Upper lobe of left lung (tissue), 6 donors: ENCODE data around the gene PCSK9. TPM values are rescaled to one million over a fixed set of nuclear protein-coding genes. Genes with fewer than 3 reads are reported as not detected.

Experiments
- ATAC-seq, 2 donors: fragments of 200-7000 bp; cut with Tn5 transposase; one replicate each; pipeline ENCODE4 v1.9.1; 2022; ENCODE audit warnings: mild to moderate bottlenecking in 2 of 2, moderate library complexity in 2 of 2; ENCODE audit not compliant: low FRiP score in 2 of 2
- DNase-seq, 2 donors: peaks; one replicate each; pipeline ENCODE4 v3.0.0-alpha.2; 2019 to 2020
- H3K27ac ChIP-seq, 4 donors: fragments of 200-600 bp; sonication (generic); one replicate each; pipeline ENCODE4 v1.5.1; 2016 to 2019
- H3K27me3 ChIP-seq, 4 donors: fragments of 200-600 bp; sonication (generic); one replicate each; pipeline ENCODE4 v1.5.1; 2017 to 2019
- H3K36me3 ChIP-seq, 4 donors: fragments of 200-600 bp; sonication (generic); one replicate each; pipeline ENCODE4 v1.5.1; 2016 to 2019
- H3K4me1 ChIP-seq, 4 donors: fragments of 200-600 bp; sonication (generic); one replicate each; pipeline ENCODE4 v1.5.1; 2018 to 2019
- H3K4me3 ChIP-seq, 4 donors: fragments of 200-600 bp; sonication (generic); one replicate each; pipeline ENCODE4 v1.5.1; 2017 to 2019; ENCODE audit warnings: mild to moderate bottlenecking in 2 of 4, moderate library complexity in 1 of 4
- H3K9me3 ChIP-seq, 4 donors: fragments of 200-600 bp; sonication (generic); one replicate each; pipeline ENCODE4 v1.5.1; 2018 to 2019
- CTCF ChIP-seq, 6 experiments: fragments of 450-650 bp in 4 of 6; fragments of 200-600 bp in 2 of 6; sonication (generic) in 2 of 6; IDR thresholded peaks; one replicate each; pipeline ENCODE4 v1.5.1; 2016 to 2019; ENCODE audit warnings: antibody characterized with exemption in 6 of 6
- EP300 ChIP-seq, 4 donors: sonication (generic); formaldehyde crosslinking; IDR thresholded peaks; one replicate each; pipeline ENCODE4 v1.5.1; 2017; ENCODE audit warnings: antibody characterized with exemption in 4 of 4, control low read depth in 2 of 4
- POLR2A ChIP-seq, 4 donors: fragments of 450-650 bp; IDR thresholded peaks; one replicate each; pipeline ENCODE4 v1.5.1; 2016 to 2017; ENCODE audit warnings: antibody characterized with exemption in 4 of 4, mild to moderate bottlenecking in 2 of 4
- POLR2AphosphoS5 ChIP-seq, 2 donors: sonication (generic); formaldehyde crosslinking; IDR thresholded peaks; one replicate each; pipeline ENCODE4 v1.5.1; 2017; ENCODE audit warnings: antibody characterized with exemption in 2 of 2
- WGBS, 2 donors: methylation state at CpG; one replicate each; pipeline ENCODE4 v1.1.5; 2017 to 2018; 5-methylcytosine and 5-hydroxymethylcytosine counted together
- total RNA-seq, 6 donors: library from RNA; depleted of rRNA in 4 of 6; stranded (reverse); fragments of >200 nt in 4 of 6; gene quantifications; one replicate each; pipeline versions ENCODE4 v1.1.0 to v1.2.1, GENCODE V29; 2016 to 2021
- donor health status: DM: no; HTN: no; CAD: no; lungs with moderate emphysema.
- donor health status: DM: no; HTN: yes; CAD: no; lungs with severe emphysema.

The PCSK9 gene
- total RNA-seq, 6 donors from 2014 or later = 9.4 to 63.9 (median 31.5) TPM

GRCh38 chr1:55084257-55084656 is 44.9 kb downstream of the PCSK9 start:
- no peak for TF ChIP-seq EP300 (IDR thresholded peaks at IDR 0.05)
- no peak for TF ChIP-seq POLR2A (IDR thresholded peaks at IDR 0.05)
- no peak for TF ChIP-seq CTCF (IDR thresholded peaks at IDR 0.05)
- TF ChIP-seq POLR2AphosphoS5 (IDR thresholded peaks at IDR 0.05) = no peak
- no peak overlapping the region for H3K27ac ChIP-seq
- peaks cover 56 to 99% (median 78%) of the 10 kb centered on the region in 4 donors for H3K36me3 ChIP-seq
- DNase-seq (no peak), ATAC-seq (no peak)
- H3K27me3 ChIP-seq = no peaks in the 10 kb centered on the region
- no peaks in the 10 kb centered on the region for H3K4me1 ChIP-seq
- no peaks in the 10 kb centered on the region for H3K9me3 ChIP-seq
- 82 to 87% methylated on average over 7 of the region's 7 CpGs for WGBS, 2 donors
- H3K4me3 ChIP-seq = no peak overlapping the region

GRCh38 chr1:55087439-55087838 is 48.1 kb downstream of the PCSK9 start:
- 83 to 87% methylated on average over 3 of the region's 3 CpGs for WGBS, 2 donors
- peaks cover 37 to 99% (median 73%) of the 10 kb centered on the region in 4 donors for H3K36me3 ChIP-seq
- ATAC-seq (no peak), DNase-seq (no peak)
- no peak for TF ChIP-seq POLR2AphosphoS5 (IDR thresholded peaks at IDR 0.05)
- TF ChIP-seq POLR2A (IDR thresholded peaks at IDR 0.05) = no peak
- no peak for TF ChIP-seq CTCF (IDR thresholded peaks at IDR 0.05)
- TF ChIP-seq EP300 (IDR thresholded peaks at IDR 0.05) = no peak
- H3K27me3 ChIP-seq = no peaks in the 10 kb centered on the region
- H3K4me3 ChIP-seq = no peak overlapping the region
- H3K27ac ChIP-seq = no peak overlapping the region
- no peaks in the 10 kb centered on the region for H3K9me3 ChIP-seq
- H3K4me1 ChIP-seq = no peaks in the 10 kb centered on the region

DNA sequence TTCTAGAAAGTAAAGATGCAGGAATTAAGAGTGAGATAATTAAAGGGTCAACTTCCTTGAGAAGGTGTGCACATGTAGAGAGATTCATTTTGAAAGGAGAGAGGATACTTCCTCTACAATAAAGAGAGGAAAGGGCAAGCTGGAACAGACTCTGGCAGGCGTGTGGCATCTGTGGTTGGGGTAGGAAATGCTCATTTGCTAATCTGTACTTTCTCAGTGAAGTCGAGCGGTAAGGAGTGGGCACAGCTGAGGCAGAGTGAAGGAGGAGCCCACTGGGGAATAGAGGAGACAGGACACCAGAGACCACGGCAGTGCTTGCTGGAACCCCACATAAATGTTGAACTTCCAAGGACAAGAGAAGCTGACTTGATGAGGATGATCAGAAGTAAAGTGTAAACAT is 49.1 kb downstream of the PCSK9 start:
- TF ChIP-seq POLR2AphosphoS5 (IDR thresholded peaks at IDR 0.05) = no peak
- 56 to 68% methylated on average over 4 of the region's 4 CpGs for WGBS, 2 donors
- peak in 1 of 2 donors; percentile 10 for ATAC-seq

GRCh38 chr1:55089683-55090082 is 50.3 kb downstream of the PCSK9 start:
- no peak for TF ChIP-seq CTCF (IDR thresholded peaks at IDR 0.05)
- no peak for TF ChIP-seq POLR2A (IDR thresholded peaks at IDR 0.05)
- no peak for TF ChIP-seq POLR2AphosphoS5 (IDR thresholded peaks at IDR 0.05)
- TF ChIP-seq EP300 (IDR thresholded peaks at IDR 0.05) = no peak
- H3K4me3 ChIP-seq = no peak overlapping the region
- 89 to 94% methylated on average over 2 of the region's 2 CpGs for WGBS, 2 donors
- no peak overlapping the region for H3K27ac ChIP-seq
- DNase-seq = no peak
- H3K36me3 ChIP-seq = peaks cover 29 to 99% (median 78%) of the 10 kb centered on the region in 4 donors
- no peaks in the 10 kb centered on the region for H3K27me3 ChIP-seq
- no peaks in the 10 kb centered on the region for H3K9me3 ChIP-seq
- H3K4me1 ChIP-seq = no peaks in the 10 kb centered on the region
- ATAC-seq = no peak

More for the DNA sequence above, 49.1 kb downstream of the PCSK9 start:
- Histone ChIP-seq H3K27ac (no peak overlapping the region), H3K27me3 (no peaks in the 10 kb centered on the region), H3K36me3 (peaks cover 34 to 99% (median 75%) of the 10 kb centered on the region in 4 donors), H3K4me1 (no peaks in the 10 kb centered on the region), H3K4me3 (no peak overlapping the region), H3K9me3 (no peaks in the 10 kb centered on the region)
- DNase-seq = no peak

DNA sequence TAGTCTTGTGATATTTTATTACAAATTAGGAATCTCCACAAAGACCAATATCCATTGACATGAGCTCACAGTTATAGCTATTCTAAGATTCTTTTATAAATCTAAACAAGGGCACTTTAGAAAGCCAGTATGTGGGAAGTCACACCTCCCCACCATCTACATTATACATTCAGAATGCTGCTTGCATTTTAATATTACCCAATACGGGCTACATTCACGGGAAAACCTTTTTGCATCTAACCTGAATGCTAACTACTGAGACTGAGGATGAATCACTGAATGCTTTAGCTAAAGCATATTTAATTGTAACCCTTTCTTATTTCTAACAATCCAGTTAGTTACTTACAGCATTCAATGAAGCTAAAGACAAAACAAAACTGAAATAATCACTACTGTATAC is 53.1 kb downstream of the PCSK9 start:
- WGBS, 2 donors = 85 to 94% methylated on average over 2 of the region's 2 CpGs

DNA sequence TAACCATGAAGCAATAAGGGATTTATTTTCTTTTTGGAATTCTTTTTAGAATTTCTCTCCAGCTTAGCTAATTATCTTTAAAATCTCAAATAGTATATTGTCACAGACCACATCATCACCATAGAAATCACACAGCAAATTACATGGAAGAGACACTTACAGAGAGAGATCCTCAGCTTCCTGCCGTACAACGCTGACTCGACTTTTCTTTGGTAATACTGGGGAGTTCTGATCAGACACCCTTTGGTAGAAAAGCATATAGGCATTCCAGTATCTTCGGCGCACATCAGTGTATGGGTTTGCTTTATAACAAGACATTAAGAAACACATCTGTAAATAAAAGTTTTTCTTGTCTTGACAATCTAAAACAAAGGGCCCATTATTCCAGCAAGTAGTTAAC is 55.7 kb downstream of the PCSK9 start:
- no peak for ATAC-seq
- Histone ChIP-seq H3K27me3 (no peaks in the 10 kb centered on the region), H3K4me1 (no peaks in the 10 kb centered on the region), H3K36me3 (peaks cover 18 to 100% (median 82%) of the 10 kb centered on the region in 4 donors), H3K9me3 (no peaks in the 10 kb centered on the region), H3K4me3 (no peak overlapping the region), H3K27ac (no peak overlapping the region)
- DNase-seq = no peak
- 91 to 95% methylated on average over 5 of the region's 5 CpGs for WGBS, 2 donors
- TF ChIP-seq POLR2A (IDR thresholded peaks at IDR 0.05) (no peak), CTCF (IDR thresholded peaks at IDR 0.05) (no peak)

More for the DNA sequence above, 53.1 kb downstream of the PCSK9 start:
- Histone ChIP-seq H3K4me1 (no peaks in the 10 kb centered on the region), H3K36me3 (peaks cover 21 to 100% (median 82%) of the 10 kb centered on the region in 4 donors), H3K27ac (no peak overlapping the region), H3K4me3 (no peak overlapping the region), H3K9me3 (no peaks in the 10 kb centered on the region), H3K27me3 (no peaks in the 10 kb centered on the region)
- TF ChIP-seq POLR2AphosphoS5 (IDR thresholded peaks at IDR 0.05) = no peak
- DNase-seq (no peak), ATAC-seq (no peak)
